HuH-7.5 (cell line): Measurements from ENCODE around the gene CRIP1.

ENCODE experiments used
- DNase-seq: peaks from one replicate; pipeline ENCODE4 v3.0.0; 2011; ENCODE audit warnings: low spot score

The CRIP1 gene

GRCh38 chr14:105470350-105471296 is 16.1 kb upstream of the CRIP1 start:
- DNase-seq, result no peak

GRCh38 chr14:105471297-105471821 is 15.3 kb upstream of the CRIP1 start:
- no peak for DNase-seq

- no peak for DNase-seq
Observed at GRCh38 chr14:105471823-105472485, 14.7 kb upstream of the CRIP1 start.

DNA sequence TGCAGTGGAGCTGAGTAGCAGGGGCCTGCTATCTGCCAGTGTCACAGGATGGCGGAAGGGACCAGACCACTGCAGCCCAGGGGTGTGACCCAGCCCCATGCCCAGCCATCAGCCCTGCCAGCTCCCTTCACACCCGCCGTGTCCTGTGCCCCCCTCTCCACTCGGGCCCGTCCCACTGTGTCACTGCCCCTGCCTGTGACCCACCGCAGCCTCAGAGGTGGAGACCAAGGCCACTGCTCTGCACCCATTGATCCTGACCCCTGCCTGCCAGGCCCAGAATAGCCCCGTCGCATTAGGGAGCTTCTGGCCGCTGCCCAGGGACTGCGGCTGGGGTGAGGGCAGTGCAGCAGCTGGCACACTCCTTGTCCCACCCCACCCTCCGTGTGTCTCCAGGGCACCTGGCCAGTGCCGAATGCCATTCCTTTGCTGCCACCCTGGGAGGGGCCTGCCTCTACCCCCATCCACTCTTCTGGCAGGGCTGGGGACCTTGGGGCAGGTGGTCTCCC is 14.1 kb upstream of the CRIP1 start:
- no peak for DNase-seq

GRCh38 chr14:105473033-105473676 is 13.5 kb upstream of the CRIP1 start:
- no peak for DNase-seq

DNA sequence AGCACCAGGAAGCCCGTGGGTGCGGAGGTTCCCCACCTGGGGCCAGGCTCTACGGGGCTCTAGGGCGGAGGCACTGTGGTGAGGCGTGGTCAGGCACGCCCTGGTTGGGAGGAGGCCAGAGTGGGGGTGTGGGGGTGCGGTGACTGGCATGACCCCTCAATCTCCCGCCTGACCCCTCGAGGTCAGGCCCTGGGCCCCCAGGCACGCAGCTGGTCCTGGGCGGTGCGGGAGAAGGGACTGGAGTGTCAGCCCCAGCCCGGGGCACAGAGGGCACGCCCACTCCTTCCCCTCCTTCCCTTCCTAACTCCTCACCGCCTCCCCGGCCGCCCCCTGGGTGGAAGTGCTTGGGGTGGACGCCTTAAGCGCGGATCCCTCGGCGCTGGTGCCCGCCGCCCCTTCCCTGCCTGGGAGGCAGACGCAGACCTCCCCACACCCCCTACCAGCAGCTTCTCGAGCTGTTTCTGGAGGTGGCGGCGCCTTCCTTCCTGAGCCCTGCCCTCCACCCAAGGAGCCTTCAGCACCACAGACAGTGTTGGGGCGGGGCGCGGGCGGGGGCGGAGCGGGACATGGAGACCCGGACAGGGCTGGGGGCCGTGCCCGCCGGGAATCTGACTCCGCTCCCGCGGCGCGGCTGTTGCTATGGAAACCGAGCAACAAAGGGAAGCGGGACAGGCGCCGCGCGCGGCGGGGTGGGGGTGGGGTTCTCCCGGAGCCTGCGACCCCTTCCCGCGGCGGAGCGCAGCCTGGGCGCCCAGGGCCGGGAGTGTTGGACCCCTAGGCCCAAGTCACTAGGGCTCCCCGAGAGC is 12.8 kb upstream of the CRIP1 start:
- DNase-seq, result peak; percentile 86

DNA sequence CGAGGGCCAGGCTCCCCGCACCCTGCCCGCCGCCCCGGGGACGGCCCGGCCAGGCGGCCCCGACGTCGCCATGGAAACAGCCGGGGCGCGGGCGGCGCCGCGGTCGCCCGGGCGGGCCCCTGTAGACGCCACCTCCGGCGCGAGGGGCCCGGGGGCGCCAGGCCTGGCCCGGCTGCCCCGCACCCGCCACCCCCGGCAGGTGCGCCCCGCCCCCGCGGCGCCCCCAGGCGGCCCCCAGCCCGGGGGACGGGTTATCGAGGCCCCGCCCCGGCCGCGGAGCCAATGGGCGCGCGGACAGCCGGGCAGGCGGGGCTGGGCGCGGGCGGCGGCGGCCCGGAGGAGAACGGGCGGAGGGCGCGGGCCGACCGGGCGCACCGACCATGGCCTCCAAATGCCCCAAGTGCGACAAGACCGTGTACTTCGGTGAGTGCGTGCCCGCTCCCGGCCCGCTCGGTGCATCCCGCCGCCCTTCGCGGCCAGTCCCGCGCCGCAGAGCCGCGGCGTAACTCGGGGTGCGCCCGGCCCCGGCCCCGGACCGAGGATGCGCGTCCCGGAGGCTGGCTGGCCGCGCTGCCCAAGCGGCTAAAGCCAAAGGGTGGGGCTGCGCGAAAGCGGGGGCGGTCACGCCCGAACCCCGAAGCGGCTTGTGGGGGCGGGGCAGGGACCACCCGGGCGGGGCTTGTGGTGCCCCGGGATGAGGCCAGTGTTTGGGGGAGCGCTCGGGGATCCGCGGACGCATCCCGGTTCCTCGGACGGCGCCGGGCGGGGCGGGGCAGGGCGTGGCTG is 12.0 kb upstream of the CRIP1 start, which contains the start of gene CRIP2:
TSS of gene CRIP2 (plus strand) at position 339 of the 786 bp plus-strand sequence. CDS start at position 381, 42 bp downstream.
- DNase-seq, result peak; percentile 94

- no peak for DNase-seq
Observed at GRCh38 chr14:105475269-105476096, 11.2 kb upstream of the CRIP1 start.

GRCh38 chr14:105476097-105476830 is 10.4 kb upstream of the CRIP1 start:
- no peak for DNase-seq

DNA sequence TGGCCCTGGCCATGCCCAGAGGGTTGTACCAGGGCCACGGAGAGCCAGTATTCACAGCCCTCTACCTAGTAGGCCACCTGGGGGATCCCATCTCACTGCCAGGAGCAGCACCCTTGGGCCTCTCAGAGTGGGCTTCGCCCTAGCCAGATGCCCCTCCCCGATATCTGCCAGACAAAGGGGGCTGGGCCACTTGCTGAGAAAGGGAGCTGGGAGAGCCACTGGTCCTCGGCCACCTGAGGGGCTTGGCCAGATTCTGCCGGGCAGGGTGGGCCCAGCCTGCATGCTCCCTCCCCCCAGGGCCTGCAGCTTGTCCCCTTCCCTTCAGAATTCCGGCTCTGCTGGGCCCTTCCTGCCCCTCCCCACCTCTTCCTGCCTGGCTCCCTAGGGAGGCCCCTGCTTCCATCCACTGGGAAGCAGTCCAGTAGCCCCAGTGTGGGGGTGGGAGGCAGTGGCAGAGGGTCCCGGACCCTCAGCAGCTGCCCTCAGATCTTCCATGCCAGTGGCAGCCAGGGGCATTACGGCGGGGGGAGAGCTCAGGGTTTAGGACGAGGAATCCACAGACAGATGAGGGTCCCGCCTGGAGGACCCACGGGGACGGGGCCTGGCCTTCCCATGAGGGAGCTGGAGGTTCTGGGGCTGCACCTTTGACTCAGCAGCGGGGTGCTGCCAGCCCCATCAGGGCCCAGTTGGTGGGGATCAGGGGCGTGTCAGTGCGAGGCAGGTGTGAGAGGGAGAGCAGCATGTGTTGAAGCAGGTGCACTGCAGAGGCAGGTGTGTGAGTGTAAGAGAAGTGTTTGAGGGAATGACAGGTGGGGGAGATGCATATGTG is 9.6 kb upstream of the CRIP1 start:
- DNase-seq, result no peak

DNA sequence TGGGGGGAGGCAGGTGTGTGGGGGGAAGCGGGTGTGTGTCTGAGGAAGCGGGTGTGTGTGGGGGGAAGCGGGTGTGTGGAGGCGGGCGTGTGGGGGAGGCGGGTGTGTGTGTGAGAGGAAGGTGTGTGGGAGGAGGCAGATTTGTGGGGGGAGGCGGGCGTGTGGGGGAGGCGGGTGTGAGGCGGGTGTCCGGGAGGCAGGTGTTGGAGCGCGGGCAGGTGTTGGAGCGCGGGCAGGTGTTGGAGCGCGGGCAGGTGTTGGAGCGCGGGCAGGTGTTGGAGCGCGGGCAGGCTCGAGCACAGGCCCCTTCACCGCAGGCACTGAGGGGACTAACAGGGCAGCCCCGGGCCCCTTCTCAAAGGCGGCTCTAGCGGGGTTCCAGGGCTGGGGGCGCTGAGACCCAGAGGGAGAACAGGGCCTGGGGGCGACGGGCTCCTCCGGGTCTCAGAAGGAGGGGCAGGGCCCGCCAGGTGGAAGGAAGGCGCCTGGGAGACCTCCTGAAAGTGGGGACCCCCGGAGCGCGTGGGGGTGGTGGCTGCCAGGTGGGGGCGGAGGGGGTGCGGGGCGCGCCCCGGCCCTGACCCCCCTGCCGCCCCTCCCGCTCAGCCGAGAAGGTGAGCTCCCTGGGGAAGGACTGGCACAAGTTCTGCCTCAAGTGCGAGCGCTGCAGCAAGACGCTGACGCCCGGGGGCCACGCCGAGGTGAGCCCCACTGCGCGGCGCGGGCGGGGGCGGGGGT is 8.9 kb upstream of the CRIP1 start:
- DNase-seq, result no peak

DNA sequence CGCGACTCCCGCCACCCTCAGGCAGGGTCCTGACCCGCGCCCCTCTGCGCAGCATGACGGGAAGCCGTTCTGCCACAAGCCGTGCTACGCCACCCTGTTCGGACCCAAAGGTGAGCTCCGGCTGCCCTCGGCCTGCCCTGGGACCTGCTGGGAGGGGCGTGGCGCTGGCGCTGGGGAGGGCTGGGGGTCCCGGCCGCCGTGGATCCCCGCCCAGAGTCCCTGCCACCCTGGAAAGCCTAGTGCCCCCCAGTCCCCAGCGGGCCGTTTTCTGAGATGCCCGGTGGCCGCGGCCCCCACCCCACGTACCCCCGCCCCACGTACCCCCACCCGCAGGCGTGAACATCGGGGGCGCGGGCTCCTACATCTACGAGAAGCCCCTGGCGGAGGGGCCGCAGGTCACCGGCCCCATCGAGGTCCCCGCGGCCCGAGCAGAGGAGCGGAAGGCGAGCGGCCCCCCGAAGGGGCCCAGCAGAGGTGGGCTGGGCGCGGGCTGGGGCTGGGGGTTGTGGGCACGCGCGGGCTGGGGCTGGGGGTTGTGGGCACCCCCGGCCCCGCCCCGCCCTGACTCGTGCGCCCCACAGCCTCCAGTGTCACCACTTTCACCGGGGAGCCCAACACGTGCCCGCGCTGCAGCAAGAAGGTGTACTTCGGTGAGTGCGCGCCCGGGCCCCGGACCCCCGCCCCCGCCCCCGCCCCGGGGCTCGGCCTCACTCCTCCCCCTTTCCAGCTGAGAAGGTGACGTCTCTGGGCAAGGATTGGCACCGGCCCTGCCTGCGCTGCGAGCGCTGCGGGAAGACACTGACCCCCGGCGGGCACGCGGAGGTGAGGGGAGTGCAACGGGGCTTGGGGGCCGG is 8.1 kb upstream of the CRIP1 start:
- no peak for DNase-seq

GRCh38 chr14:105479431-105480158 is 7.1 kb upstream of the CRIP1 start:
- DNase-seq, result no peak

DNA sequence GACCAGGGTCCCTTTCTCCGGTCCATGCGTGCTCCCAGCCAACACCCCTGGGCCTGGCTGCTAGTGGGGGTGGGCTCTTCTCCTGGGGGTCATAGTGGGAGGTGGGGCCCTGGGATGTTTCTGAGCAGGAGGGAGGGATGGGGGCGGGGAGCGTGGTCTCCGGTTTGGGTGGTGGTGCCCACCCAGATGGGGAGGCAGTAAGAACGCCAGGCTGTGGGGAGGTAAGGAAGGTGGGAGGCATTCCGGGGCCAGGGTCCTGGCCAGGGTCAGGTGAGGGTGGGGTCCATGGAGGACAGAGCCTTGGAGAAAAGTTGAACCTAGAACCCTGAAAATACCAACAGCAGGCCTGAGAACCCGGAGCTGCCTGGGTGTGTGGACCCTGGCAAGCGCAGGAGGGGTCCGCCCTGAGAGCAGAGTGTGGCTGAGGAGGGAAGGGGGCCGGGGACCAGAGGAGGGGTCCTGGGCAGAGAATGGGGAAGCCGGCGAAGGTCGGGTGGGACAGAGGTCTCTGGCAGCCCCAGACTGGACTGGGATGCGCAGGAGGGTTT is 6.4 kb upstream of the CRIP1 start:
- DNase-seq, result no peak
